Peyer's patch (tissue), 4 donors: ENCODE results near the gene LIME1.

Source experiments
- CTCF ChIP-seq, 6 experiments: fragments of 450-650 bp in 4 of 6; fragments of 200-600 bp in 2 of 6; sonication (generic) in 1 of 6; IDR thresholded peaks; one replicate each; pipeline ENCODE4 v1.5.1; 2017 to 2019; ENCODE audit warnings: antibody characterized with exemption in 6 of 6, mild to moderate bottlenecking in 3 of 6, moderate library complexity in 1 of 6
- POLR2A ChIP-seq, 2 donors: fragments of 450-650 bp; IDR thresholded peaks; one replicate each; pipeline ENCODE4 v1.5.1; 2017; ENCODE audit warnings: antibody characterized with exemption in 2 of 2, mild to moderate bottlenecking in 2 of 2, moderate library complexity in 2 of 2

GRCh38 chr20:63740070-63740626 lies 3.7 kb downstream of the LIME1 start:
- no peak for TF ChIP-seq CTCF (IDR thresholded peaks at IDR 0.05)
- TF ChIP-seq POLR2A (IDR thresholded peaks at IDR 0.05): no peak
